Lower leg skin (tissue), 3 donors: Measurements from ENCODE around the gene COPA.

ENCODE experiments used
- CTCF ChIP-seq, 3 donors: fragments of 450-650 bp; IDR thresholded peaks; one replicate each; pipeline ENCODE4 v1.5.1; 2016; ENCODE audit warnings: antibody characterized with exemption in 3 of 3, mild to moderate bottlenecking in 3 of 3, moderate library complexity in 2 of 3
- POLR2A ChIP-seq, 2 donors: fragments of 450-650 bp; IDR thresholded peaks; one replicate each; pipeline ENCODE4 v1.6.1; 2016 to 2017; ENCODE audit warnings: antibody characterized with exemption in 2 of 2, mild to moderate bottlenecking in 1 of 2, moderate library complexity in 1 of 2

- TF ChIP-seq CTCF (IDR thresholded peaks at IDR 0.05) (no peak), POLR2A (IDR thresholded peaks at IDR 0.05) (no peak)
Observed at GRCh38 chr1:160332516-160332915, 10.5 kb downstream of the COPA start.
